K562 (cell line): Measurements from ENCODE around the gene EEPD1. TPM values are rescaled to one million over a fixed set of nuclear protein-coding genes. Genes with fewer than 3 reads are reported as not detected.

Experiments
- CHD4 ChIP-seq: fragments of 200-600 bp; sonication (generic); IDR thresholded peaks from 3 replicates; pipeline ENCODE4 v1.6.1; 2012; ENCODE audit warnings: low read depth, mild to moderate bottlenecking, mixed read lengths, low read length, inconsistent platforms; ENCODE audit not compliant: insufficient read depth, insufficient replicate concordance, poor library complexity, severe bottlenecking
- JUN ChIP-seq, 2 experiments: sonication (generic) in 1 of 2; formaldehyde crosslinking in 1 of 2; IDR thresholded peaks; 2 replicates each; pipeline versions ENCODE4 v1.6.1 to v1.8.0; 2012 to 2022; ENCODE audit warnings: borderline replicate concordance in 2 of 2, mild to moderate bottlenecking in 2 of 2, improper control_type of control experiment in 1 of 2, low read depth in 1 of 2, low read length in 1 of 2, missing genetic modification reagents in 1 of 2
- TRIM28 ChIP-seq: fragments of 450-650 bp; IDR thresholded peaks from 2 replicates; pipeline ENCODE4 v1.6.1; 2017
- ZNF717 ChIP-seq: fragments of 250-450 bp; sonication (Bioruptor Pico); IDR thresholded peaks from 2 replicates; pipeline ENCODE4 v1.5.0; 2021
- polyA plus RNA-seq, 8 experiments: library from polyadenylated mRNA; depleted of rRNA in 4 of 8; stranded (reverse) in 5 of 8; unstranded in 3 of 8; fragments of >200 nt; fragmentation: Nextera tagmentation in 2 of 8; fragmentation: Illumina TruSeq in 1 of 8; extraction: Ambion mirVana in 2 of 8; extraction: Trizol in 1 of 8; gene quantifications; 2 replicates each; pipeline versions ENCODE4 v1.2.1 to v1.2.3, GENCODE V29; 2011 to 2014; ENCODE audit warnings: inconsistent platforms in 1 of 8, missing spikeins in 1 of 8
- total RNA-seq, 7 experiments: library from RNA; depleted of rRNA in 6 of 7; stranded (reverse); fragments of >200 nt in 6 of 7; fragmentation: Illumina TruSeq in 2 of 7; extraction: Trizol in 2 of 7; gene quantifications; 2 replicates each; pipeline versions ENCODE4 v1.2.1 to v1.2.3, GENCODE V29; 2011 to 2021; ENCODE audit warnings: low replicate concordance in 1 of 7
- TF ChIP-seq, protein P1 (sequence below), 2 experiments: fragments of 450-650 bp in 1 of 2; IDR thresholded peaks; 2 replicates each; pipeline ENCODE4 v1.6.1; 2011 to 2017; ENCODE audit warnings: low read depth in 2 of 2, antibody characterized with exemption in 1 of 2, borderline replicate concordance in 1 of 2, low read length in 1 of 2, mild to moderate bottlenecking in 1 of 2, mixed read lengths in 1 of 2; ENCODE audit not compliant: control insufficient read depth in 1 of 2

The EEPD1 gene
- total and polyA plus RNA-seq, 9 of the 15 experiments (the other 6 are each of a cell fraction or from before 2014, with no cell fraction given), result 0.01 to 1.5 (median 0.74) TPM; not detected in 1

DNA sequence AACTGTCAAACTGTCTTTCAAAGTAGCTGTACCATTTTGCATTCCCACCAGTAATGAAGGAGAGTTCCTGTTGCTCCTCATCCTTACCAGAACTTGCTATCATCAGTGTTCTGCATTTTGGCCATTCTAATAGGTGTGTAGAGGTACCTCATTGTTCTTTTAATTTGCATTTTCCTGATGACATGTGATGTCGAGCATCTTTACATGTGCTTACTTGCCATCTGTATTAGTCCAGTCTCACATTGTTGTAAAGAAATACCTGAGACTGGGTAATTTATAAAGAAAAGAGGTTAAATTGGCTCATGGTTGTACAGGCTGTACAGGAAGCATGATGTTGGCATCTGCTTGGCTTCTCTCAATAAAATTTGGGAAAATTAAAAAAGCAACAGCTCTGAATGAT, 38.7 kb upstream of the EEPD1 start (continued):
- TF ChIP-seq, protein P1, sequence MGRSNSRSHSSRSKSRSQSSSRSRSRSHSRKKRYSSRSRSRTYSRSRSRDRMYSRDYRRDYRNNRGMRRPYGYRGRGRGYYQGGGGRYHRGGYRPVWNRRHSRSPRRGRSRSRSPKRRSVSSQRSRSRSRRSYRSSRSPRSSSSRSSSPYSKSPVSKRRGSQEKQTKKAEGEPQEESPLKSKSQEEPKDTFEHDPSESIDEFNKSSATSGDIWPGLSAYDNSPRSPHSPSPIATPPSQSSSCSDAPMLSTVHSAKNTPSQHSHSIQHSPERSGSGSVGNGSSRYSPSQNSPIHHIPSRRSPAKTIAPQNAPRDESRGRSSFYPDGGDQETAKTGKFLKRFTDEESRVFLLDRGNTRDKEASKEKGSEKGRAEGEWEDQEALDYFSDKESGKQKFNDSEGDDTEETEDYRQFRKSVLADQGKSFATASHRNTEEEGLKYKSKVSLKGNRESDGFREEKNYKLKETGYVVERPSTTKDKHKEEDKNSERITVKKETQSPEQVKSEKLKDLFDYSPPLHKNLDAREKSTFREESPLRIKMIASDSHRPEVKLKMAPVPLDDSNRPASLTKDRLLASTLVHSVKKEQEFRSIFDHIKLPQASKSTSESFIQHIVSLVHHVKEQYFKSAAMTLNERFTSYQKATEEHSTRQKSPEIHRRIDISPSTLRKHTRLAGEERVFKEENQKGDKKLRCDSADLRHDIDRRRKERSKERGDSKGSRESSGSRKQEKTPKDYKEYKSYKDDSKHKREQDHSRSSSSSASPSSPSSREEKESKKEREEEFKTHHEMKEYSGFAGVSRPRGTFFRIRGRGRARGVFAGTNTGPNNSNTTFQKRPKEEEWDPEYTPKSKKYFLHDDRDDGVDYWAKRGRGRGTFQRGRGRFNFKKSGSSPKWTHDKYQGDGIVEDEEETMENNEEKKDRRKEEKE (IDR thresholded peaks at IDR 0.05; ENCODE audit: borderline replicate concordance in 1 of 2, control insufficient read depth in 1 of 2, low read depth in 2 of 2, low read length in 1 of 2), result no peak
- TF ChIP-seq JUN (IDR thresholded peaks at IDR 0.05; ENCODE audit: borderline replicate concordance, low read depth, low read length) (no peak), JUN (CRISPR knock-in tag; IDR thresholded peaks at IDR 0.05; ENCODE audit: borderline replicate concordance) (no peak), ZNF717 (CRISPR knock-in tag) (no peak), TRIM28 (no peak), CHD4 (no peak)
